ENCODE data around the gene GNB1. TPM values are rescaled to one million over a fixed set of nuclear protein-coding genes. Genes with fewer than 3 reads are reported as not detected.
"Not testable (repeated sequence)": the region's sequence is repeated elsewhere in the genome, so short reads cannot be mapped to it uniquely, and the experiment has no call there.

The GNB1 gene
- total RNA-seq, result 109 and 209 TPM in 2 replicates

GRCh38 chr1:1890506-1891348 is at the start of gene GNB1:
Gene GNB1, minus strand, starts transcription at chr1:1891087. Its CDS starts 65,634 bp downstream, at chr1:1825453.
- peak; percentile 50 for DNase-seq (ENCODE audit: low read depth)

- no peak for DNase-seq (ENCODE audit: low read depth)
These were observed 49.2 kb upstream of the GNB1 start for GRCh38 chr1:1940123-1940425.

- DNase-seq (ENCODE audit: low read depth), result no peak
These were observed 48.6 kb upstream of the GNB1 start for GRCh38 chr1:1939296-1940122.

- DNase-seq (ENCODE audit: low read depth), result no peak
These were observed 47.9 kb upstream of the GNB1 start for GRCh38 chr1:1938613-1939295.

- DNase-seq (ENCODE audit: low read depth), result no peak
These were observed 47.3 kb upstream of the GNB1 start for GRCh38 chr1:1938276-1938573.

- DNase-seq (ENCODE audit: low read depth), result no peak
These were observed 46.8 kb upstream of the GNB1 start for GRCh38 chr1:1937549-1938275.

- DNase-seq (ENCODE audit: low read depth), result no peak
These were observed 46.2 kb upstream of the GNB1 start for GRCh38 chr1:1937061-1937460.

GRCh38 chr1:1934848-1935247 is 44.0 kb upstream of the GNB1 start:
- DNase-seq (ENCODE audit: low read depth), result not testable (repeated sequence)

- no peak for DNase-seq (ENCODE audit: low read depth)
These were observed 39.0 kb upstream of the GNB1 start for GRCh38 chr1:1929639-1930545.

- no peak for DNase-seq (ENCODE audit: low read depth)
These were observed 38.3 kb upstream of the GNB1 start for GRCh38 chr1:1929102-1929638.

GRCh38 chr1:1928231-1929101 is 37.6 kb upstream of the GNB1 start:
- DNase-seq (ENCODE audit: low read depth), result no peak

- DNase-seq (ENCODE audit: low read depth), result no peak
These were observed 36.9 kb upstream of the GNB1 start for GRCh38 chr1:1927751-1928150.

GRCh38 chr1:1926886-1927660 is 36.2 kb upstream of the GNB1 start:
- no peak for DNase-seq (ENCODE audit: low read depth)

GRCh38 chr1:1926346-1926811 is 35.5 kb upstream of the GNB1 start:
- DNase-seq (ENCODE audit: low read depth), result no peak

GRCh38 chr1:1925437-1926345 is 34.8 kb upstream of the GNB1 start:
- no peak for DNase-seq (ENCODE audit: low read depth)

GRCh38 chr1:1924849-1925248 is 34.0 kb upstream of the GNB1 start:
- no peak for DNase-seq (ENCODE audit: low read depth)

GRCh38 chr1:1924386-1924785 is 33.5 kb upstream of the GNB1 start:
- no peak for DNase-seq (ENCODE audit: low read depth)

All from renal cortical epithelial cell (primary cell).